Ramos (cell line): ENCODE measurements around the gene PDLIM1.
"Not testable (repeated sequence)": the region's sequence is repeated elsewhere in the genome, so short reads cannot be mapped to it uniquely, and the experiment has no call there.

Experiments
- in situ Hi-C: fragments of 300-500 bp; cut with MboI; formaldehyde crosslinking; loops from one replicate; pipeline ENCODE4 v1.14.3; 2022; ENCODE audit warnings: low sequenced_read_pairs; ENCODE audit not compliant: unreplicated experiment

PDLIM1 gene

DNA sequence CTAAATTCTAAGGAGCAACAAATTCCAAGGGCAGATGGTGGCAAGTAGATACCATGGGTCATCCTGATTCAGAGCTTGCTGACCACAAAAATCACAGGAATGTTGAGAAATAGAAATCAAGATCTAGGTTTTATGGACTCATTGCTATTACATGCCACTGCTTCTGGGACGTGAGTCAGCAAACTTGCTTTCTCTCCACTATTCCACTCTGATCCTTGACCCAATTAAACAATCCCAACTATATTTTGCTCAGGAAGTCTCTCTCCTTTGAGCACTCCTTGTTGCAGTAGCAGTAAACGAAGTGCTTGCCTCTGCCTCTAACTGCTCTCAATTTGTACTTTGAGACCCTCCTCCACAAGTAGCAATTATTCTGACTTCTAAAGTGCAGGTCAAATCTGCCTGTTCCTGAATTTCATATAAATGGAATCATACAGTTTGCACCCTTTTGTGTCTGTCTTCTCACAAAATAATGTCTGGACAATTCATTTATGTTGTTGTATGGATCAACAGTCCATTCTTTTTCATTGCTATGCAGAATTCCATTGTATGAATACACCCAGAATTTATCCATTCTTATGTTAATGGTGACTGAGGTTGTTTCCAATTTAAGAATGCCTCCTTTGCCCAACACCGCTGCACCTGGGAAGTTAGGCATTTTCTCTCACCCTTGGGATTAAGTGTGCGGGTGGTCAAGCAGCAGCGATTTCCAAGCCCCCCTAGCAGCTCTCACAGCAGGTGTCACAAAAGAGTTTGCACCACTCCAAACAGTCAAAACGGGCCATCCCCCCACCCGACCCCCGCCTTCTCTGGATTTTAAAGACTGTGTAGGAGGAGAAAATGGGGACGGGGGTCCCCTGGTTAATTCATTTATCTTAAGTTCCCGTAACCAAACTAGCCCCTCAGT, 60.8 kb downstream of the PDLIM1 start:
- in situ Hi-C loops: no loop called here

DNA sequence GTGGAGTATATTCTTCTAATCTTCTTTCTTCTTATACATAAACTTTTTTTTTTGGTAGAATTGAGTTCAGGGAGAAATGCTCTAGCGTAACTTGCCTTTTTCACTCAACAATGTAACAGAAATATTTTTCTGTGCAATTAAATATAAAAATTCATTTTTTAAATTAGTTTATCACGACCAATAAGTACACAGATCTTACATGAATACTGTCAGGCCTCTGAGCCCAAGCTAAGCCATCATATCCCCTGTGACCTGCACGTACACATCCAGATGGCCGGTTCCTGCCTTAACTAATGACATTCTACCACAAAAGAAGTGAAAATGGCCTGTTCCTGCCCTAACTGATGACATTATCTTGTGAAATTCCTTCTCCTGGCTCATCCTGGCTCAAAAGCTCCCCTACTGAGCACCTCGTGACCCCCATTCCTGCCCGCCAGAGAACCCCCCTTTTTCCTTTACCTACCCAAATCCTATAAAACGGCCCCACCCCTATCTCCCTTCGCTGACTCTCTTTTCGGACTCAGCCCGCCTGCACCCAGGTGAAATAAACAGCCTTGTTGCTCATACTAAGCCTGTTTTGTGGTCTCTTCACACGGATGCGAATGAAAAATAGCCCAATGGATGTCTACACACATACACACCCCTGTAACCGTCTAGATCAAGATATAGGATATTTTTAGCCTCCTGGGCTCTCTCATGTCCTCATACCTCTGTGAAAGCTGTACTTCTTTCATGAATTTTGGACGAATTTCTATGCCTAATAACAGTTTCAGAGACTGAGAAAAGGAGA, 61.7 kb downstream of the PDLIM1 start:
- in situ Hi-C loops: not testable (repeated sequence)

- in situ Hi-C loops: no loop called here
Observed at GRCh38 chr10:95225136-95225535, 65.7 kb downstream of the PDLIM1 start.

- in situ Hi-C loops: no loop called here
Observed at GRCh38 chr10:95221124-95221523, 69.7 kb downstream of the PDLIM1 start.

- in situ Hi-C loops: no loop called here
Observed at GRCh38 chr10:95220539-95220938, 70.3 kb downstream of the PDLIM1 start.

- in situ Hi-C loops: no loop called here
Observed at GRCh38 chr10:95217476-95217875, 73.3 kb downstream of the PDLIM1 start.

DNA sequence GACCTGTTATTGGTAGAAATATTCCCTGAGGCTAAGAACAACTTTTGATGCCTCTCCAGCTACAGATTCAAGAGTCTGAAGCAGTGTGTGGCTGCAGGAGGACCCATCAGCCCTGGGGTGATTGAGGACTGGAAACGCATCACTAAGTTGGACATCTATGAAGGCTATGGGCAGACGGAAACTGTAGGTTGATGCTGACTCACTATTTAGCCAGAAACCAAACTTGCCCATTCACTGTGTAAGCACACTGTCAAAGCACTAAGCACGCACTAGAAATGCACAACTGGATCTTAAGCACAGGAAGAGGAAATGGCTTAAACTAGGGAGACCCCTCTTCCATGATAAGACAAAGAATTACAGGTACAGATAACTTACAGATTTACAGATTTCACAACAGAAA, 76.0 kb downstream of the PDLIM1 start:
- in situ Hi-C loops: no loop called here

DNA sequence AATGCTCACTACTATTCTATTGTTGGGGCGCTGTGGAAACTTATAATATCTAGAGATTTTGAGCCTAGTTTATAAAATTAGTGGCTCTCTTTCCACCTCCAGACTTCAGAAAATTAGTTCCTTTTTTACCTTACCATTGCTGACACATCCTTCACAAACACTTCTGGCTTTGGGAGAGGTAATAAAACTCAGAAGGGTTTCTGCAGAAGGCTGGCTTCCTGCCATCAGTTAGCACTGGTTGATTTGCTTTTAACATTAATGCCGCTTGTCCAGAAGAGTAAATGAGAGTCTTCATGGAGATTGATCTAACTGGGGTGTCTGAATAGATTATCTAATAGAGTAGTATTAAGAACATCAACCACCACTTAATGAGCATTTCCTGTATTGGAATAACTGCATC, 76.4 kb downstream of the PDLIM1 start:
- in situ Hi-C loops: no loop called here

GRCh38 chr10:95211606-95212279, 79.1 kb downstream of the PDLIM1 start:
- in situ Hi-C loops: no loop called here

- in situ Hi-C loops: no loop called here
Observed at GRCh38 chr10:95209509-95210127, 81.2 kb downstream of the PDLIM1 start.

DNA sequence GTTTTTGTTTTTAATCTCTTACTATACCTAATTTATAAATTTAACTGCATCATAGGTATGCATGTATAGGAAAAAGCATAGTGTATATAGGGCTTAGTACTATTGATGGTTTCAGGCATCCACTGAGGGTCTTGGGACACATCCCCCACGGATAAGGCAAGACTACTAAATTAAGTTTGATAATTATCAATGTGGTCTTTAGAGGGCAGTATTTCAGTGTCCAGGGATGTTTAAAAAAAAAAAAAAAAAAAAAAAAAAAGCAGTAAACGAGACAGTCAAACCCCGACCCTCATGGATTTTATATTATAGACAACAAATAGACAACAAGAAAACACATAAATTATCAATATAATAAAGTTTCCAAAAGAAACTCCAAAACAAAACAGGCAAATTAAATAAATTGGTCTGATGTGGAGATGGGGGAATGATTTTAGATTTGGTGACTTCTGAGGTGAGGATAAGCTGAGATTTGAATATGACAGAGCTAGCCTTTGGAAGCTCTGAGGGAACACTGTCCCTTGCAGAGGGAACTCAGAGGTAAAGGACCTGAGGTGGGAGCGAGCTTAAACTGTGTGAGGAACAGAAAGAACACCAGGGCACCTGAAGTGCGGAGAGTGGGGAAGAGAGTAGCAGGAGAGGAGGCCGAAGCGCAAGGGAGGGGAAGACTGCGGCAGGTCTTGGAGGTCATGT, 82.0 kb downstream of the PDLIM1 start:
- in situ Hi-C loops: no loop called here

- in situ Hi-C loops: not testable (repeated sequence)
Observed at GRCh38 chr10:95202865-95203264, 87.9 kb downstream of the PDLIM1 start.

DNA sequence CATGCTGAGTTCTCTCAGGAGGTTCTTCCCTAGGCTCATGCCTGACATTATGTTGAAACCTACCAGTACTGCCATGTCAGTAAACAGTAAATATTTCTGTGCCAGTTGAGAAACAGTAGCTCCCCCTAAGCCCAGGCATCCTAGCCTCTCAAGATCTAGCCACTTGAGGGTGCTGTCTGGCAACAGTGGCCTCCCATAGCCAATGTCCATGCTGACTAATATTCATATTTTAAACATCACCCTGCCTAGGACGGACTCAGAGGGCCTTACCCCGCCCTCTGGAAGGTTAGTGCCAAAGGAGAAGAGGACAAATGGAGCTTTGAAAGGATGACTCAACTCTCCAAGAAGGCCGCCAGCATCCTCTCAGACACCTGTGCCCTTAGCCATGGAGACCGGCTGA, 89.1 kb downstream of the PDLIM1 start:
- in situ Hi-C loops: no loop called here

- in situ Hi-C loops: no loop called here
Observed at GRCh38 chr10:95196046-95196445, 94.8 kb downstream of the PDLIM1 start.

GRCh38 chr10:95193944-95194343, 96.9 kb downstream of the PDLIM1 start, which contains the start of gene ACSM6:
Gene ACSM6, plus strand, starts transcription at chr10:95194238. Its CDS starts 248 bp downstream, at chr10:95194486.
- in situ Hi-C loops: no loop called here

DNA sequence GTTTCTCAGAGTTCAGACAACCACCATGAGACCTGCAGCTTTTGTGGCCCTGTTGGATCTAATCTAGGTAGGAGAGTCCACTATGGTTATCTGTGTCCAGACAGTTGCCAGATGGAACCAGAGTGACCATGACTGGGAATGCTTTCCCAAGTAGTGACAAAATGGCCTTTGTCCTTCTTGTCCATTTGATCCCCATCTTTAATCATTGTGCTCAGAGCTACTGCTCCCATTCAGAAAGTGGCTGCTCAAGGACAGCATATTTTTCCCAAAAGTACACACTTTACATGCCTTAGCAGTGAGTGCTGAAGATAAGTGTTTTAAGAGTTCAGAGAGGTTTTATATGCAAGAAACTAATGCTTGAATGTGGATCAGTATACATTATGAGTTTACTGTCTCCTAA, 102.2 kb downstream of the PDLIM1 start:
- in situ Hi-C loops: loop anchor here (5.0 kb wide), 1 partner anchor 174 kb away; no protein-coding TSS in a partner anchor

- in situ Hi-C loops: loop anchor here (5.0 kb wide), 1 partner anchor 175 kb away; no protein-coding TSS in a partner anchor
Observed at GRCh38 chr10:95187617-95188016, 103.2 kb downstream of the PDLIM1 start.
